GM23338 (cell line): ENCODE data around the gene ALOX15. TPM values are rescaled to one million over a fixed set of nuclear protein-coding genes. Genes with fewer than 3 reads are reported as not detected.
"Not testable (repeated sequence)": the region's sequence is repeated elsewhere in the genome, so short reads cannot be mapped to it uniquely, and the experiment has no call there.

Experiments used
- ATAC-seq: fragments of 200-7000 bp; cut with Tn5 transposase; 3 replicates; pipeline ENCODE4 v1.9.1; 2020
- DNase-seq: peaks from one replicate; pipeline ENCODE4 v3.0.0-alpha.2; 2015; ENCODE audit warnings: low spot score
- H2AFZ ChIP-seq: fragments of 200-600 bp; sonication (generic); 2 replicates; pipeline ENCODE4 v1.8.0; 2016; ENCODE audit warnings: antibody characterized with exemption, mild to moderate bottlenecking, moderate library complexity
- H3F3A ChIP-seq: fragments of 200-600 bp; sonication (generic); replicated peaks from 2 replicates; pipeline ENCODE4 v1.8.0; 2017; ENCODE audit warnings: antibody characterized with exemption, mixed run types, low read depth
- H3K27ac ChIP-seq: fragments of 200-600 bp; sonication (generic); 2 replicates; pipeline ENCODE4 v1.6.1; 2016; ENCODE audit warnings: low read depth
- H3K27me3 ChIP-seq: fragments of 200-600 bp; sonication (generic); 2 replicates; pipeline ENCODE4 v1.8.0; 2016; ENCODE audit warnings: mild to moderate bottlenecking, mixed run types, moderate library complexity; ENCODE audit not compliant: insufficient read depth
- H3K36me3 ChIP-seq: fragments of 200-600 bp; sonication (generic); 2 replicates; pipeline ENCODE4 v1.8.0; 2016; ENCODE audit warnings: mild to moderate bottlenecking; ENCODE audit not compliant: insufficient read depth
- H3K4me1 ChIP-seq: fragments of 200-600 bp; sonication (generic); 2 replicates; pipeline ENCODE4 v1.8.0; 2016; ENCODE audit warnings: mild to moderate bottlenecking, moderate library complexity; ENCODE audit not compliant: insufficient read depth
- H3K4me2 ChIP-seq: fragments of 200-600 bp; sonication (generic); 2 replicates; pipeline ENCODE4 v1.7.1; 2017; ENCODE audit warnings: mixed run types
- H3K4me3 ChIP-seq: fragments of 200-600 bp; sonication (generic); 2 replicates; pipeline ENCODE4 v1.6.1; 2016; ENCODE audit warnings: mixed run types
- H3K79me2 ChIP-seq: fragments of 200-600 bp; sonication (generic); replicated peaks from 2 replicates; pipeline ENCODE4 v1.8.0; 2017; ENCODE audit warnings: mild to moderate bottlenecking; ENCODE audit not compliant: insufficient read depth
- H3K9me2 ChIP-seq: fragments of 200-600 bp; sonication (generic); 2 replicates; pipeline ENCODE4 v1.8.0; 2017; ENCODE audit not compliant: insufficient read depth
- H4K20me1 ChIP-seq: fragments of 200-600 bp; sonication (generic); replicated peaks from 2 replicates; pipeline ENCODE4 v1.8.0; 2017; ENCODE audit warnings: mild to moderate bottlenecking; ENCODE audit not compliant: insufficient read depth
- H3K27ac Mint-ChIP-seq: 2 replicates; pipeline ENCODE4 v1.8.0; 2020; ENCODE audit warnings: inconsistent platforms, mild to moderate bottlenecking, moderate library complexity, mixed read lengths
- H3K27me3 Mint-ChIP-seq: 3 replicates; pipeline ENCODE4 v1.8.0; 2022; ENCODE audit warnings: low read depth, mild to moderate bottlenecking, moderate library complexity, mixed read lengths, inconsistent platforms; ENCODE audit not compliant: insufficient read depth, poor library complexity
- H3K36me3 Mint-ChIP-seq: 3 replicates; pipeline ENCODE4 v1.8.0; 2021; ENCODE audit warnings: low read depth, mild to moderate bottlenecking, inconsistent platforms, moderate library complexity, mixed read lengths
- H3K4me1 Mint-ChIP-seq: 3 replicates; pipeline ENCODE4 v1.8.0; 2020; ENCODE audit warnings: mild to moderate bottlenecking, inconsistent platforms, mixed read lengths
- H3K4me3 Mint-ChIP-seq: 3 replicates; pipeline ENCODE4 v1.8.0; 2021; ENCODE audit warnings: moderate library complexity, mild to moderate bottlenecking, inconsistent platforms, mixed read lengths
- H3K9me3 Mint-ChIP-seq: 3 replicates; pipeline ENCODE4 v1.8.0; 2020; ENCODE audit warnings: moderate library complexity, mild to moderate bottlenecking, inconsistent platforms, mixed read lengths
- polyA plus RNA-seq: library from polyadenylated mRNA; unstranded; fragments of >200 nt; fragmentation: Nextera tagmentation; extraction: Ambion mirVana; gene quantifications from 2 replicates; pipeline ENCODE4 v1.2.1, GENCODE V29; 2016
- total RNA-seq: library from RNA; depleted of rRNA; stranded (reverse); fragments of >200 nt; shearing (Covaris generic); gene quantifications from 2 replicates; pipeline ENCODE4 v1.2.3, GENCODE V29; 2014
- TF ChIP-seq, protein P1 (sequence below): IDR thresholded peaks from one replicate; pipeline ENCODE4 v1.6.1; 2018; ENCODE audit warnings: antibody characterized with exemption; ENCODE audit not compliant: unreplicated experiment
- TF ChIP-seq, protein P2 (sequence below), 2 experiments: fragments of 200-600 bp in 1 of 2; sonication (generic) in 1 of 2; conservative IDR thresholded peaks; 2 replicates each; pipeline versions ENCODE4 v1.5.1 to v1.6.1; 2016 to 2017; ENCODE audit warnings: antibody characterized with exemption in 2 of 2, low read depth in 2 of 2, mild to moderate bottlenecking in 2 of 2, moderate library complexity in 1 of 2
- TF ChIP-seq, protein P3 (sequence below): IDR thresholded peaks from 2 replicates; pipeline ENCODE4 v1.6.1; 2016; ENCODE audit warnings: antibody characterized with exemption

The ALOX15 gene
- total and polyA plus RNA-seq, 2 experiments from 2014 or later: 1.2 to 1.4 TPM

DNA sequence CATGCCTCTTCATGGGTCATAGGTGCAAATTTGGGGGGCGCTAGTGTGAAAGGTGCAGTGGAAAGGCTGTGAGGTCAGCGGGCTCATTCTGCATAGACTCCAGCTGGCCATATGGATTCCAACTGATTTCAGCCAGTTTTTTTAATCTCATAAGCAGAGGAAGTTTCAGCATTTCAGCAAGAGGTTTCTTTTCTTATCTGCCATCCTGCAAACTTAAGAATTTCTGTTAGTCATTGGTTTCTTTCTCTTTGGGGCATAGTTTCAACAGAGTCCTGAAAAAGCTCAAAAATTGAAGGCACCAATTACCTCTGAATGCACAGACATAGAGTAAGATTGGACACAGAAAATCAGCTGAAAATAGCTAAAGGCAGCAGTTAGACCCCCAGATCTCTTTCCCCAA lies 16.2 kb upstream of the ALOX15 start:
- no peak for DNase-seq
- no peaks in the 10 kb centered on the region for H3K36me3 Mint-ChIP-seq
- H3K4me2 ChIP-seq: no peak overlapping the region
- H3K27ac Mint-ChIP-seq: no peak overlapping the region
- H3K4me3 Mint-ChIP-seq: no peak overlapping the region
- no peaks in the 10 kb centered on the region for H3K4me1 ChIP-seq
- H3K79me2 ChIP-seq: no peaks in the 10 kb centered on the region
- H4K20me1 ChIP-seq: no peaks in the 10 kb centered on the region
- no peaks in the 10 kb centered on the region for H3K4me1 Mint-ChIP-seq
- no peak overlapping the region for H3K4me3 ChIP-seq
- no peaks in the 10 kb centered on the region for H3K27me3 ChIP-seq
- peaks cover 3% of the 10 kb centered on the region; the same call in 1 of the 2 replicates for H3K9me2 ChIP-seq
- no peak for ATAC-seq
- H2AFZ ChIP-seq: no peak overlapping the region
- TF ChIP-seq, protein P1, sequence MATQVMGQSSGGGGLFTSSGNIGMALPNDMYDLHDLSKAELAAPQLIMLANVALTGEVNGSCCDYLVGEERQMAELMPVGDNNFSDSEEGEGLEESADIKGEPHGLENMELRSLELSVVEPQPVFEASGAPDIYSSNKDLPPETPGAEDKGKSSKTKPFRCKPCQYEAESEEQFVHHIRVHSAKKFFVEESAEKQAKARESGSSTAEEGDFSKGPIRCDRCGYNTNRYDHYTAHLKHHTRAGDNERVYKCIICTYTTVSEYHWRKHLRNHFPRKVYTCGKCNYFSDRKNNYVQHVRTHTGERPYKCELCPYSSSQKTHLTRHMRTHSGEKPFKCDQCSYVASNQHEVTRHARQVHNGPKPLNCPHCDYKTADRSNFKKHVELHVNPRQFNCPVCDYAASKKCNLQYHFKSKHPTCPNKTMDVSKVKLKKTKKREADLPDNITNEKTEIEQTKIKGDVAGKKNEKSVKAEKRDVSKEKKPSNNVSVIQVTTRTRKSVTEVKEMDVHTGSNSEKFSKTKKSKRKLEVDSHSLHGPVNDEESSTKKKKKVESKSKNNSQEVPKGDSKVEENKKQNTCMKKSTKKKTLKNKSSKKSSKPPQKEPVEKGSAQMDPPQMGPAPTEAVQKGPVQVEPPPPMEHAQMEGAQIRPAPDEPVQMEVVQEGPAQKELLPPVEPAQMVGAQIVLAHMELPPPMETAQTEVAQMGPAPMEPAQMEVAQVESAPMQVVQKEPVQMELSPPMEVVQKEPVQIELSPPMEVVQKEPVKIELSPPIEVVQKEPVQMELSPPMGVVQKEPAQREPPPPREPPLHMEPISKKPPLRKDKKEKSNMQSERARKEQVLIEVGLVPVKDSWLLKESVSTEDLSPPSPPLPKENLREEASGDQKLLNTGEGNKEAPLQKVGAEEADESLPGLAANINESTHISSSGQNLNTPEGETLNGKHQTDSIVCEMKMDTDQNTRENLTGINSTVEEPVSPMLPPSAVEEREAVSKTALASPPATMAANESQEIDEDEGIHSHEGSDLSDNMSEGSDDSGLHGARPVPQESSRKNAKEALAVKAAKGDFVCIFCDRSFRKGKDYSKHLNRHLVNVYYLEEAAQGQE: no peak
- TF ChIP-seq, protein P2, sequence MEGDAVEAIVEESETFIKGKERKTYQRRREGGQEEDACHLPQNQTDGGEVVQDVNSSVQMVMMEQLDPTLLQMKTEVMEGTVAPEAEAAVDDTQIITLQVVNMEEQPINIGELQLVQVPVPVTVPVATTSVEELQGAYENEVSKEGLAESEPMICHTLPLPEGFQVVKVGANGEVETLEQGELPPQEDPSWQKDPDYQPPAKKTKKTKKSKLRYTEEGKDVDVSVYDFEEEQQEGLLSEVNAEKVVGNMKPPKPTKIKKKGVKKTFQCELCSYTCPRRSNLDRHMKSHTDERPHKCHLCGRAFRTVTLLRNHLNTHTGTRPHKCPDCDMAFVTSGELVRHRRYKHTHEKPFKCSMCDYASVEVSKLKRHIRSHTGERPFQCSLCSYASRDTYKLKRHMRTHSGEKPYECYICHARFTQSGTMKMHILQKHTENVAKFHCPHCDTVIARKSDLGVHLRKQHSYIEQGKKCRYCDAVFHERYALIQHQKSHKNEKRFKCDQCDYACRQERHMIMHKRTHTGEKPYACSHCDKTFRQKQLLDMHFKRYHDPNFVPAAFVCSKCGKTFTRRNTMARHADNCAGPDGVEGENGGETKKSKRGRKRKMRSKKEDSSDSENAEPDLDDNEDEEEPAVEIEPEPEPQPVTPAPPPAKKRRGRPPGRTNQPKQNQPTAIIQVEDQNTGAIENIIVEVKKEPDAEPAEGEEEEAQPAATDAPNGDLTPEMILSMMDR (conservative IDR thresholded peaks at IDR 0.05; ENCODE audit: low read depth in 2 of 2): 0 out of 4 replicates have a peak, but pooled peaks of 1 of the 2 experiments have one; percentile 4
- peaks cover 7% of the 10 kb centered on the region for H3K27me3 Mint-ChIP-seq
- no peaks in the 10 kb centered on the region for H3F3A ChIP-seq
- H3K27ac ChIP-seq: no peak overlapping the region
- no peaks in the 10 kb centered on the region for H3K36me3 ChIP-seq
- H3K9me3 Mint-ChIP-seq: no peaks in the 10 kb centered on the region

DNA sequence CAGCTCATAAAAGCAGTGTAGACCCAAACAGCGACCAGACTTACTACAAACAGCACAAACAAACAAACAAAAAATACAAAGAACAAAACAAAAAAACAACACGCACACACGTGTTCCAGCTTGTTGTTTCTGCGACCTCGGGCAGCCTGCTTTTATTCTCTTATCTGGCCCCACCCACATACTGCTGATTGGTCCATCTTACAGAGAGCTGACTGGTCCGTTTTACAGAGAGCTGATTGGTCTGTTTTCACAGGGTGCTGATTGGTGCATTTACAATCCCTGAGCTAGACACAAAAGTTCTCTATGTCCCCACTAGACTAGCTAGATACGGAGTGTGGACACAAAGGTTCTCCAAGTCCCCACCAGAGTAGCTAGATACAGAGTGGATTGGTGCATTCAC lies 14.5 kb upstream of the ALOX15 start:
- H2AFZ ChIP-seq: peak overlapping the region; percentile 72; the same call in 1 of the 2 replicates
- not testable (repeated sequence) for H3K9me3 Mint-ChIP-seq, H3K27ac ChIP-seq, DNase-seq, H3F3A ChIP-seq, H3K27me3 Mint-ChIP-seq, H3K9me2 ChIP-seq, ATAC-seq, H4K20me1 ChIP-seq, H3K4me3 Mint-ChIP-seq, H3K4me3 ChIP-seq, H3K27me3 ChIP-seq, H3K36me3 ChIP-seq, H3K4me2 ChIP-seq, H3K79me2 ChIP-seq, H3K4me1 Mint-ChIP-seq, H3K36me3 Mint-ChIP-seq, H3K27ac Mint-ChIP-seq, H3K4me1 ChIP-seq

DNA sequence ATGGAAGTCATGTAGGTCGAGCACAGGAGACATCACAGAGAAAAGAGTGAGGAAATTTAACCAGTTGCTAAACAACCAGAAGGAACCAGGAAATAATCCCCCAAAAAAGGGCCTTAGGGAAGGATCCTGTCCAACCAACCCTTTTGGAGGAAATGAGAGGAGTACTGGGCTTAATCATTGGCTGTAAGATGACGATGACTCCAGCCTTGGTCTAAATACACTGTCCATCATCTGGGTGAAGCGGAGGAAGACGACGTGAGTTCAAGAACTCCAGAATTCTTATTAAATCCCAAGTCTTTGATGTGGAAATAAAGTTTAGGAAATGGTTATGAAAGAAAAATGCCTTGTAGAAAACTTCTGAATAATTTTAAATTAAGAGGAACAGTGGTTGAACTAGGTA lies 11.5 kb upstream of the ALOX15 start:
- Histone ChIP-seq H3K9me2 (peaks cover 3% of the 10 kb centered on the region; the same call in 1 of the 2 replicates), H3K27ac (no peak overlapping the region), H3K4me2 (no peak overlapping the region), H2AFZ (peak overlapping the region; percentile 69; the same call in 1 of the 2 replicates), H4K20me1 (no peaks in the 10 kb centered on the region), H3K4me3 (no peak overlapping the region), H3K4me1 (no peaks in the 10 kb centered on the region), H3K36me3 (no peaks in the 10 kb centered on the region), H3K79me2 (no peaks in the 10 kb centered on the region), H3K27me3 (no peaks in the 10 kb centered on the region), H3F3A (no peaks in the 10 kb centered on the region)
- Mint-ChIP-seq H3K4me1 (no peaks in the 10 kb centered on the region), H3K4me3 (no peak overlapping the region), H3K36me3 (no peaks in the 10 kb centered on the region), H3K9me3 (no peaks in the 10 kb centered on the region), H3K27ac (no peak overlapping the region), H3K27me3 (peaks cover 10% of the 10 kb centered on the region)
- DNase-seq: no peak
- ATAC-seq: no peak
- TF ChIP-seq, protein P3, sequence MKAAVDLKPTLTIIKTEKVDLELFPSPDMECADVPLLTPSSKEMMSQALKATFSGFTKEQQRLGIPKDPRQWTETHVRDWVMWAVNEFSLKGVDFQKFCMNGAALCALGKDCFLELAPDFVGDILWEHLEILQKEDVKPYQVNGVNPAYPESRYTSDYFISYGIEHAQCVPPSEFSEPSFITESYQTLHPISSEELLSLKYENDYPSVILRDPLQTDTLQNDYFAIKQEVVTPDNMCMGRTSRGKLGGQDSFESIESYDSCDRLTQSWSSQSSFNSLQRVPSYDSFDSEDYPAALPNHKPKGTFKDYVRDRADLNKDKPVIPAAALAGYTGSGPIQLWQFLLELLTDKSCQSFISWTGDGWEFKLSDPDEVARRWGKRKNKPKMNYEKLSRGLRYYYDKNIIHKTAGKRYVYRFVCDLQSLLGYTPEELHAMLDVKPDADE: no peak
- TF ChIP-seq, protein P1: no peak
